Globus pallidus (tissue), 1 donor: ENCODE data around the gene LRP10.
"Not testable (repeated sequence)": the region's sequence is repeated elsewhere in the genome, so short reads cannot be mapped to it uniquely, and the experiment has no call there.

Experiments
- DNase-seq: peaks from one replicate; pipeline ENCODE4 v3.0.0-alpha.2; 2015; ENCODE audit warnings: low spot score

The LRP10 gene

GRCh38 chr14:22843123-22843925 lies 28.2 kb upstream of the LRP10 start:
- no peak for DNase-seq

DNA sequence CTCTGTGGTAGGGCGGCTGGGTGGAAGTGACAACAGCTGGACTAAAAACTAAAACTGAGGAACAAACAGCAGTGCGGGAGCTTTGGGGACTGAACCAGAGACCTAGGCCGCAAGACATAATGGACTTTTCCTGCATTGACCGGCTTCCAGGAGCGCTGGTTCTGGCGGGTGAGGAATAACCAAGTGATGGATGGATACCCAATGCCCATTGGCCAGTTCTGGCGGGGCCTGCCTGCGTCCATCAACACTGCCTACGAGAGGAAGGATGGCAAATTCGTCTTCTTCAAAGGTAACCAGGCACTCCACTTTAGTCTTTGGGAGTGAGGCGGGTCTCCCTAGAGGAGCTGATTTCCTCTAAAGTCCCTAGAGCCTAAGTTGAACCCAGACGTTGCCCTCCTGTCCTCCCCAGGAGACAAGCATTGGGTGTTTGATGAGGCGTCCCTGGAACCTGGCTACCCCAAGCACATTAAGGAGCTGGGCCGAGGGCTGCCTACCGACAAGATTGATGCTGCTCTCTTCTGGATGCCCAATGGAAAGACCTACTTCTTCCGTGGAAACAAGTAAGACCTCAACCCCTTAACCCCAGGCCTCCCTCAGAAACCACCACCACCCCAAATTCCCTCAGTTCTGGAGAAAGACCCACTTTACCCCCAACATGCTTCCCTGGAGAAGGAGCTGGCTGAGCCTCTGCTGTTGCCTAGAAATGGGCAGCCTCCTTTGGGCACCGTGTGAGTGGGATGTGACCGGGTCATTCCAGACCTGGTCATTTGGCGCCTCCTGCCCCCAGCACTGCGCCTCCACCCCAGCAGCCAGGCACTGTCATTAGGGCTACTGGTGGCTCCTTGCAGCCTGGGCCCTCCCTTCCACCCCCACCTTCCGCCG lies 27.1 kb upstream of the LRP10 start:
- no peak for DNase-seq

DNA sequence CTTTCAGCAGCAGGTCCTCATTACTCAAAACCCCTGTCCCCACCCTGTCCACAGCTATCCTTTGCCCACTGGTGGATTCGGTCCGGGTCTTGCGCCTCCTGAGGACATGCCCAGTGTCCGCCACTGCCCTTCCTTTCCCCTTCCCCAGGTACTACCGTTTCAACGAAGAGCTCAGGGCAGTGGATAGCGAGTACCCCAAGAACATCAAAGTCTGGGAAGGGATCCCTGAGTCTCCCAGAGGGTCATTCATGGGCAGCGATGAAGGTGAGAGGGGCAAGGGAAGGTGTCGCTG lies 26.5 kb upstream of the LRP10 start:
- DNase-seq, result no peak

DNA sequence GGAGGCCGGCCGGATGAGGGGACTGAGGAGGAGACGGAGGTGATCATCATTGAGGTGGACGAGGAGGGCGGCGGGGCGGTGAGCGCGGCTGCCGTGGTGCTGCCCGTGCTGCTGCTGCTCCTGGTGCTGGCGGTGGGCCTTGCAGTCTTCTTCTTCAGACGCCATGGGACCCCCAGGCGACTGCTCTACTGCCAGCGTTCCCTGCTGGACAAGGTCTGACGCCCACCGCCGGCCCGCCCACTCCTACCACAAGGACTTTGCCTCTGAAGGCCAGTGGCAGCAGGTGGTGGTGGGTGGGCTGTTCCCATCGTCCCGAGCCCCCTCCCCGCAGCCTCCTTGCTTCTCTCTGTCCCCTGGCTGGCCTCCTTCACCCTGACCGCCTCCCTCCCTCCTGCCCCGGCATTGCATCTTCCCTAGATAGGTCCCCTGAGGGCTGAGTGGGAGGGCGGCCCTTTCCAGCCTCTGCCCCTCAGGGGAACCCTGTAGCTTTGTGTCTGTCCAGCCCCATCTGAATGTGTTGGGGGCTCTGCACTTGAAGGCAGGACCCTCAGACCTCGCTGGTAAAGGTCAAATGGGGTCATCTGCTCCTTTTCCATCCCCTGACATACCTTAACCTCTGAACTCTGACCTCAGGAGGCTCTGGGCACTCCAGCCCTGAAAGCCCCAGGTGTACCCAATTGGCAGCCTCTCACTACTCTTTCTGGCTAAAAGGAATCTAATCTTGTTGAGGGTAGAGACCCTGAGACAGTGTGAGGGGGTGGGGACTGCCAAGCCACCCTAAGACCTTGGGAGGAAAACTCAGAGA lies 25.5 kb upstream of the LRP10 start:
- no peak for DNase-seq

DNA sequence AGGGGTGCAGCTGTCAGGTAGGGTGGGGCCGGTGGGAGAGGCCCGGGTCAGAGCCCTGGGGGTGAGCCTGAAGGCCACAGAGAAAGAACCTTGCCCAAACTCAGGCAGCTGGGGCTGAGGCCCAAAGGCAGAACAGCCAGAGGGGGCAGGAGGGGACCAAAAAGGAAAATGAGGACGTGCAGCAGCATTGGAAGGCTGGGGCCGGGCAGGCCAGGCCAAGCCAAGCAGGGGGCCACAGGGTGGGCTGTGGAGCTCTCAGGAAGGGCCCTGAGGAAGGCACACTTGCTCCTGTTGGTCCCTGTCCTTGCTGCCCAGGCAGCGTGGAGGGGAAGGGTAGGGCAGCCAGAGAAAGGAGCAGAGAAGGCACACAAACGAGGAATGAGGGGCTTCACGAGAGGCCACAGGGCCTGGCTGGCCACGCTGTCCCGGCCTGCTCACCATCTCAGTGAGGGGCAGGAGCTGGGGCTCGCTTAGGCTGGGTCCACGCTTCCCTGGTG lies 24.7 kb upstream of the LRP10 start:
- no peak for DNase-seq

- DNase-seq, result no peak
Measured at GRCh38 chr14:22847661-22848341, 23.7 kb upstream of the LRP10 start.

- peak; percentile 40 for DNase-seq
Measured at GRCh38 chr14:22848351-22849164, 23.0 kb upstream of the LRP10 start.

DNA sequence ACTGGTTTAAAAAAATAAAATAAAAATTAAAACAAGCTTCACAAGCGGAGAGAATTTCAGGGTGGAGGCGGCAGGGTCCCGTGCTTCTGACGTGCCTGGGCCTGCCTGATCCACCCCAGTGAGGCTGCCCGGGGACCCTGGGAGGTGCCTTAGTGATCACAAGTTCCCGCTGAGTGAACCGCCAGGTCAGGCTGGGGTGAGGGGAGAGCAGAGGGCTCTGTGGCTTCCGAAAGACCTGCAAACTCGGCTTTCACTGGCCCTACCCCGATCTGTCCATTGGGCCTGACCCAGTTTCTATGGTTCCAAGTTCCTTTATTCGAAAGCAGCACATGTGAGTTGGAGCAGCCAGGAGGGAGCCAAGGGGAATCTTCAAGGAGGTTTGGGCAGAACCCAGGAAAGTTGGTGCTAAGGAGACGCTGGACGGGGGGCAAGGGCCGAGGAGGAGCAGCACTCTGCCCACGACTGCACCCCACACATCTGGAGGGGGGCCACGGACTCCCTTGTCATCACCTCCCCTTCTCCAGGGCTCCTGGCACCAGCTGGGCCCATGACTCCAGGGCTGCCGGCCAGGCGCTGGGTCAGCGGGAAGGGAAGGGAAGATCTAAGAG lies 22.2 kb upstream of the LRP10 start:
- DNase-seq, result peak; percentile 50

DNA sequence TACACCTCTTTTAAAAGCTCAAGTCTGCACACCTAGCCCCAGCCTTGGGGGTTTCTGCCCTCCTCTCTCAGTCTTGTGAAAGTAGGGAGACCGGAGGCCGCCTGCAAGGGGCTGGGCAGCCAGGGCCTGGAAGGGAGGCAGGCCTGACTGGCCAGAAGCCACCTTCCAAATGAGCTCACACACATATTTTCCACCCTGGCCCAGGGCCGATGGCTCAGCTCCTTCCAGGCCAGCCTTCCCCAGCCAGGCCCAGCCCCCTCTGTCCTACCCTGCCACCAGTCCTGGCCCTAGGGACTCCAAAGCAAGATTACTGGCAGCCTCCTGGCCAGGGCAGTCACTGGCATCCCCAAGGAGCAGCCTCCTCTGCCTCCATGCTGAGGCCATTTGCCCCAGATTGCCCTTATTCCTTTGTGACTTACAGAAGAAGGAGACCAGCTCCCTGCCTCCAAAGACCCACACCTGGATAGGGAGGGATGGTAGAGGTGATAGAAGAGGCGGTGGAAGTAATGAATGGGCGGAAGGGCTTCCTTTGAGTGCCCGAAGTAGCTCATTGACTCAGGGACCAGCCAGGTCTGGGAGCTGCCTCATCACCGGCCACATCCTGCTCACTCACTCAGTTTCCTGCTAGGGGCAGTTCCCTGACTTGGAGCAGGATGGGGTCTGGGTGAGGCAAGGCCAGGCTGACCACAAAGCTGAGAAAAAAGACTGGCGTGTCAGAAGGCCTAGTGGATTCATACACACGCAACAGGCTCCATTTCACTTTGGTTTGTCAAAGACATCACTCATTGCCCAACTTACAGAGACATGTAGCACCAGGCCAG lies 20.4 kb upstream of the LRP10 start:
- DNase-seq, result peak; percentile 66

GRCh38 chr14:22852178-22852577 lies 19.4 kb upstream of the LRP10 start:
- DNase-seq, result not testable (repeated sequence)

DNA sequence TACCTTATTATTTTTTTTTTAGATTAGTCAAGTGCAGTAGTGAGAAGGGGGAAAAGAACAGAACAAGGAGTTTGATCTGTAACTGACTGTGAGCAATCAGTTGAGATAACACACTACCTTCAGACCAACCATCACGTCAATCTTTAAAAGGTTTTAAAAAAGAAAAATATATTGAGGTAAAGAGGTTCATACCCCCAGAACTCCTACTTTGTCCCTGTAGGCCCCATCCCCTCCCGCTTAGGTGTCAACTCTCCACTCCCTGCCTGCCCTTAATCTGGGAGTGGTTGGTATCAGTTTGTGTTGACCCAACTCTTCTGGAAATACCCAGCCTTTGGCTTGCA lies 19.0 kb upstream of the LRP10 start:
- no peak for DNase-seq

- DNase-seq, result peak; percentile 79
Measured at GRCh38 chr14:22852940-22853767, 18.4 kb upstream of the LRP10 start.

- not testable (repeated sequence) for DNase-seq
Measured at GRCh38 chr14:22854296-22854695, 17.2 kb upstream of the LRP10 start.

DNA sequence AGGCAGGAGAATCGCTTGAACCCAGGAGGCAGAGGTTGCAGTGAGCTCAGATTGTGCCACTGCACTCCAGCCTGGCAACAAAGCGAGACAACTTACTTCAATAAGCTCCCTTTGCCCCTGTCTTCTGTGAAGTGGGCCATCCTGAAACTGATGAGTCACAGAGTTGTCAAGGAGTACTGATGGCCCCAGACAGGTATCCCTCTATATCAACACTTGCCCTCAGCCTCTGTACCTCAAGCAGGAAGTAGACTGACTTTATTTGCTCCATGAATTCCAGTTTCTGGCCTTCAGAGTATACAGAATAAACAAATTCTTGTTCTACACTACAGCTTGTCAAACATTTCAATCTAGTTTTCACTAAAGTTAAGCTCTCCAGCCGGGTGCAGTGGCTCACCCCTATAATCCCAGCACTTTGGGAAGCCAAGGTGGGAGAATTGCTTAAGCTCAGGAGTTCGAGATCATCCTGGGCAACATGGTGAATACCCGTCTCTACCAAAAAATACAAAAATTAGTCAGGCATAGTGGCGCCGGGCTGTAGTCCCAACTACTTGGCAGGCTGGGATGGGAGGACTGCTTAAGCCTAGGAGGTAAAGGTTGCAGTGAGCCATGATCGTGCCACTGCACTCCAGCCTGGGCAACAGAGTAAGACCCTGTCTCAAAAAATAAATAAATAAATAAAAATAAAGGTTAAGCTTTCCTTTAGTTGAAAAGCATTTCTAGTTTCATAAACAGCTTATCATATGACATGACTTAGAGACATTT lies 16.4 kb upstream of the LRP10 start:
- DNase-seq, result no peak

GRCh38 chr14:22856428-22856827 lies 15.1 kb upstream of the LRP10 start:
- no peak for DNase-seq

DNA sequence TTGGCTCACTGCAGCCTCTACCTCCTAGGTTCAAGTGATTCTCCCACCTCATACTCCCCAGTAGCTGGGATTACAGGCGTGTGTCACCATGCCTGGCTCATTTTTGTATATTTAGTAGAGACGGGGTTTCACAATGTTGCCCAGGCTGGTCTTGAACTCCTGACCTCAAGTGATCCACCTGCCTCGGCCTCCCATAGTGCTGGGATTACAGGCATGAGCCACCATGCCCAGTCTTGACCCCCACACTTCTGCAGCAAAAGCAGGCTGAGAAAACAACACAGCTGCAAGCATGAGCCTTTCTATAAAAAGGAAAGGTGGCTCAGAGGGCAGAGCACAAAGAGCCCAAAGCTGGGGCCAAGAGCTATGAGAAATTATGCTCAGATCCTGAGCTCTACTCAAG lies 11.2 kb upstream of the LRP10 start:
- not testable (repeated sequence) for DNase-seq

- no peak for DNase-seq
Measured at GRCh38 chr14:22861651-22862050, 9.9 kb upstream of the LRP10 start.

- DNase-seq, result no peak
Measured at GRCh38 chr14:22864979-22865378, 6.6 kb upstream of the LRP10 start.
